Gastroesophageal sphincter (tissue), 4 donors: ENCODE results near the gene FXYD6. TPM values are rescaled to one million over a fixed set of nuclear protein-coding genes. Genes with fewer than 3 reads are reported as not detected.

Experiments used
- ATAC-seq: fragments of 150-250 bp; one replicate; pipeline ENCODE4 v1.9.1; 2016; ENCODE audit warnings: mild to moderate bottlenecking, moderate library complexity
- H3K27ac ChIP-seq, 4 donors: fragments of 200-600 bp; sonication (generic) in 3 of 4; 1 replicate in 3 of 4; 2 replicates in 1 of 4; pipeline ENCODE4 v1.5.1; 2016 to 2019
- H3K27me3 ChIP-seq: fragments of 200-600 bp; sonication (generic); one replicate; pipeline ENCODE4 v1.5.1; 2019
- H3K36me3 ChIP-seq, 2 donors: fragments of 200-600 bp; sonication (generic); one replicate each; pipeline ENCODE4 v1.5.1; 2019; ENCODE audit warnings: control low read depth in 1 of 2
- H3K4me1 ChIP-seq, 3 donors: fragments of 200-600 bp; sonication (generic); 1 replicate in 2 of 3; 2 replicates in 1 of 3; pipeline ENCODE4 v1.5.1; 2016 to 2019; ENCODE audit warnings: control low read depth in 2 of 3
- H3K4me3 ChIP-seq, 2 donors: fragments of 200-600 bp; sonication (generic); one replicate each; pipeline ENCODE4 v1.5.1; 2019; ENCODE audit warnings: mild to moderate bottlenecking in 1 of 2, moderate library complexity in 1 of 2
- H3K9me3 ChIP-seq, 3 donors: fragments of 200-600 bp; sonication (generic); one replicate each; pipeline ENCODE4 v1.5.1; 2017 to 2019; ENCODE audit warnings: control low read depth in 2 of 3
- EP300 ChIP-seq: sonication (generic); formaldehyde crosslinking; IDR thresholded peaks from one replicate; pipeline ENCODE4 v1.6.1; 2017; ENCODE audit warnings: antibody characterized with exemption, mild to moderate bottlenecking
- POLR2A ChIP-seq, 2 donors: fragments of 450-650 bp; IDR thresholded peaks; one replicate each; pipeline ENCODE4 v1.6.1; 2017; ENCODE audit warnings: antibody characterized with exemption in 2 of 2, mild to moderate bottlenecking in 2 of 2, moderate library complexity in 1 of 2
- POLR2AphosphoS5 ChIP-seq: sonication (generic); formaldehyde crosslinking; IDR thresholded peaks from one replicate; pipeline ENCODE4 v1.6.1; 2017; ENCODE audit warnings: antibody characterized with exemption
- WGBS, 2 donors: methylation state at CpG; one replicate each; pipeline ENCODE4 v1.1.5; 2018; ENCODE audit warnings: low coverage in 1 of 2; 5-methylcytosine and 5-hydroxymethylcytosine counted together
- total RNA-seq, 4 donors: library from RNA; depleted of rRNA; stranded (reverse); fragments of >200 nt; gene quantifications; one replicate each; pipeline ENCODE4 v1.1.0, GENCODE V29; 2016
- TF ChIP-seq, protein P1 (sequence below), 4 experiments: fragments of 200-600 bp in 2 of 4; fragments of 450-650 bp in 2 of 4; sonication (generic) in 1 of 4; IDR thresholded peaks; one replicate each; pipeline ENCODE4 v1.5.1; 2017 to 2019; ENCODE audit warnings: antibody characterized with exemption in 4 of 4, mild to moderate bottlenecking in 2 of 4, moderate library complexity in 2 of 4

Gene FXYD6
- total RNA-seq, 4 donors from 2014 or later: 28.6 to 76.7 (median 74.4) TPM

GRCh38 chr11:117837791-117838190 is 38.7 kb downstream of the FXYD6 start:
- no peak overlapping the region for H3K4me3 ChIP-seq
- ATAC-seq: no peak
- H3K27ac ChIP-seq: no peak overlapping the region
- H3K36me3 ChIP-seq: peaks cover 0 to 56% of the 10 kb centered on the region in 2 donors
- H3K27me3 ChIP-seq: no peaks in the 10 kb centered on the region
- peaks cover 0 to 13% (median 0%) of the 10 kb centered on the region in 3 donors for H3K4me1 ChIP-seq
- 40 to 74% methylated on average over 1 to 6 of the region's 8 CpGs for WGBS, 2 donors
- no peaks in the 10 kb centered on the region for H3K9me3 ChIP-seq
- TF ChIP-seq POLR2AphosphoS5: no peak
- TF ChIP-seq EP300: no peak
- TF ChIP-seq POLR2A (IDR thresholded peaks at IDR 0.05): no peak

DNA sequence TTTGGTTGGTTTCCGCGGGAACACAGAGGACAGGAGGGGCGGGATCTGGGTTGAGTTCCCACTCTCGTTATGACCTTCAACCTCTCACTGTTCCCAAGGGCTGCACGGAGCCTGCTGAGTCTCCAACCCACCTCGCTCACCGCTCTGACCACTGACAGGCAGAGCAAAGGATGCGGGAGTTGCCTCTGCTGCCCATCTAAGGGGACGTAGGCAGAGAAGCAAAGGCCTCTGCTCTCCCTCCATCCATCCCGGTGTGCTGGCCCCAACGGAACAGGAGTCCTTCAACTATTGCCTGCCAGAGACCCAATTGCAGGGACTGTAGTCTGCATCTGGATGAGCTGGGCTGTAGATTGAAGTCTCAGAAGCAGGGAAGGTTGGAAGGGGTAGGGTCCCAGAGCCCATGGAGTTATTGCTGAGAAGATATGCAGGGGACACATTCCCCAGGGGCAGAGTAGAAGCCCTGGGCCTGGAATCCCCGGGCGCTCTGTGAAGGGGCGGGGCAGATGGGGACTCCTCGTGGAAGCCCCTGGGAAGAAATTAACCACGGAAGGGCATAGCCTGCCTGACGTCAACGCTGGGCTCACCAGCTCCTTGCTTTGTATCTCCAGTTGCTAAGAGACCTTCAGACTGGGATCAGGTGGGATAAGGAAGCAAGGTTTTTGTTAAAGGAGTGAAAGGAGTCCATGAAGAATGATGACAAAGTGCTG is 39.2 kb downstream of the FXYD6 start:
- Histone ChIP-seq H3K27me3 (peaks cover 5% of the 10 kb centered on the region), H3K9me3 (no peaks in the 10 kb centered on the region), H3K36me3 (peaks cover 0 to 56% of the 10 kb centered on the region in 2 donors), H3K4me3 (no peak overlapping the region), H3K4me1 (peaks cover 0 to 8% (median 0%) of the 10 kb centered on the region in 3 donors), H3K27ac (no peak overlapping the region)
- TF ChIP-seq POLR2AphosphoS5 (no peak), POLR2A (IDR thresholded peaks at IDR 0.05) (no peak), EP300 (no peak)
- TF ChIP-seq, protein P1, sequence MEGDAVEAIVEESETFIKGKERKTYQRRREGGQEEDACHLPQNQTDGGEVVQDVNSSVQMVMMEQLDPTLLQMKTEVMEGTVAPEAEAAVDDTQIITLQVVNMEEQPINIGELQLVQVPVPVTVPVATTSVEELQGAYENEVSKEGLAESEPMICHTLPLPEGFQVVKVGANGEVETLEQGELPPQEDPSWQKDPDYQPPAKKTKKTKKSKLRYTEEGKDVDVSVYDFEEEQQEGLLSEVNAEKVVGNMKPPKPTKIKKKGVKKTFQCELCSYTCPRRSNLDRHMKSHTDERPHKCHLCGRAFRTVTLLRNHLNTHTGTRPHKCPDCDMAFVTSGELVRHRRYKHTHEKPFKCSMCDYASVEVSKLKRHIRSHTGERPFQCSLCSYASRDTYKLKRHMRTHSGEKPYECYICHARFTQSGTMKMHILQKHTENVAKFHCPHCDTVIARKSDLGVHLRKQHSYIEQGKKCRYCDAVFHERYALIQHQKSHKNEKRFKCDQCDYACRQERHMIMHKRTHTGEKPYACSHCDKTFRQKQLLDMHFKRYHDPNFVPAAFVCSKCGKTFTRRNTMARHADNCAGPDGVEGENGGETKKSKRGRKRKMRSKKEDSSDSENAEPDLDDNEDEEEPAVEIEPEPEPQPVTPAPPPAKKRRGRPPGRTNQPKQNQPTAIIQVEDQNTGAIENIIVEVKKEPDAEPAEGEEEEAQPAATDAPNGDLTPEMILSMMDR (IDR thresholded peaks at IDR 0.05): no peak
- peak; percentile 25 for ATAC-seq
- 30% methylated on average over 5 of the region's 18 CpGs; no CpG with 5 or more reads in 1 of the 2 donors for WGBS, 2 donors

GRCh38 chr11:117836077-117836960 is 40.1 kb downstream of the FXYD6 start:
- 77 to 92% methylated on average over 10 to 12 of the region's 14 CpGs for WGBS, 2 donors
- TF ChIP-seq EP300 (no peak), POLR2AphosphoS5 (no peak), POLR2A (IDR thresholded peaks at IDR 0.05) (no peak)
- TF ChIP-seq, protein P1 (IDR thresholded peaks at IDR 0.05): no peak
- peak; percentile 13 for ATAC-seq
- H3K27ac ChIP-seq: no peak overlapping the region
- H3K36me3 ChIP-seq: peaks cover 0 to 56% of the 10 kb centered on the region in 2 donors
- peaks cover 14% of the 10 kb centered on the region for H3K27me3 ChIP-seq
- H3K4me1 ChIP-seq: peaks cover 0 to 10% (median 0%) of the 10 kb centered on the region in 3 donors
- no peaks in the 10 kb centered on the region for H3K9me3 ChIP-seq
- no peak overlapping the region for H3K4me3 ChIP-seq

- Histone ChIP-seq H3K27ac (no peak overlapping the region), H3K36me3 (peaks cover 0 to 50% of the 10 kb centered on the region in 2 donors), H3K4me3 (no peak overlapping the region), H3K27me3 (peaks cover 22% of the 10 kb centered on the region), H3K4me1 (peaks cover 0 to 17% (median 0%) of the 10 kb centered on the region in 3 donors), H3K9me3 (no peaks in the 10 kb centered on the region)
- ATAC-seq: no peak
- TF ChIP-seq POLR2AphosphoS5: no peak
- no peak for TF ChIP-seq POLR2A (IDR thresholded peaks at IDR 0.05)
- no peak for TF ChIP-seq EP300
- TF ChIP-seq, protein P1 (IDR thresholded peaks at IDR 0.05): no peak
- WGBS, 2 donors: 87 to 94% methylated on average over 5 of the region's 8 CpGs
Measured at GRCh38 chr11:117835576-117835975, 40.9 kb downstream of the FXYD6 start.

GRCh38 chr11:117834838-117835443 is 41.5 kb downstream of the FXYD6 start:
- H3K27ac ChIP-seq: no peak overlapping the region
- TF ChIP-seq, protein P1 (IDR thresholded peaks at IDR 0.05): no peak
- TF ChIP-seq POLR2AphosphoS5: no peak
- 75 to 91% methylated on average over 6 to 7 of the region's 17 CpGs for WGBS, 2 donors
- no peak overlapping the region for H3K4me3 ChIP-seq
- H3K9me3 ChIP-seq: no peaks in the 10 kb centered on the region
- ATAC-seq: no peak
- peaks cover 0 to 44% of the 10 kb centered on the region in 2 donors for H3K36me3 ChIP-seq
- peaks cover 0 to 23% (median 0%) of the 10 kb centered on the region in 3 donors for H3K4me1 ChIP-seq
- H3K27me3 ChIP-seq: peaks cover 28% of the 10 kb centered on the region
